COR-L47 (cell line): ENCODE data around the gene CAT.

ENCODE experiments used
- DNase-seq: peaks from one replicate; lab custom pipeline; 2025; lab: John Stamatoyannopoulos, UW

Gene CAT

GRCh38 chr11:34495724-34496377 lies 57.1 kb downstream of the CAT start:
- DNase-seq = peak; percentile 91

GRCh38 chr11:34499719-34500500 lies 61.2 kb downstream of the CAT start:
- no peak for DNase-seq

GRCh38 chr11:34501500-34501899 lies 62.8 kb downstream of the CAT start:
- no peak for DNase-seq

- no peak for DNase-seq
Measured at GRCh38 chr11:34501949-34502348, 63.2 kb downstream of the CAT start.

- no peak for DNase-seq
Measured at GRCh38 chr11:34502949-34503348, 64.2 kb downstream of the CAT start.

- DNase-seq = no peak
Measured at GRCh38 chr11:34505874-34506273, 67.1 kb downstream of the CAT start.

GRCh38 chr11:34507156-34507555 lies 68.4 kb downstream of the CAT start:
- no peak for DNase-seq

- no peak for DNase-seq
Measured at GRCh38 chr11:34507610-34508009, 68.9 kb downstream of the CAT start.

- DNase-seq = no peak
Measured at GRCh38 chr11:34508524-34508923, 69.8 kb downstream of the CAT start.

- DNase-seq = no peak
Measured at GRCh38 chr11:34509336-34509876, 70.7 kb downstream of the CAT start.

- no peak for DNase-seq
Measured at GRCh38 chr11:34510218-34510617, 71.5 kb downstream of the CAT start.

- no peak for DNase-seq
Measured at GRCh38 chr11:34510673-34511072, 71.9 kb downstream of the CAT start.

GRCh38 chr11:34512840-34513681 lies 74.3 kb downstream of the CAT start:
- DNase-seq = peak; percentile 23

GRCh38 chr11:34513682-34514449 lies 75.1 kb downstream of the CAT start, which contains the start of gene ELF5:
Gene ELF5 (minus strand): TSS chr11:34513794. CDS start chr11:34505749, 8,045 bp downstream.
- no peak for DNase-seq

GRCh38 chr11:34514597-34514996 lies 75.9 kb downstream of the CAT start:
- DNase-seq = no peak

GRCh38 chr11:34516247-34517040 lies 77.7 kb downstream of the CAT start:
- no peak for DNase-seq

GRCh38 chr11:34519595-34520235 lies 81.0 kb downstream of the CAT start:
- DNase-seq = no peak

- no peak for DNase-seq
Measured at GRCh38 chr11:34521265-34521664, 82.5 kb downstream of the CAT start.
